Measurements from ENCODE around the gene PLCH2.

- TF ChIP-seq CTCF (conservative IDR thresholded peaks at IDR 0.05; ENCODE audit: low read length) (no peak), EZH2phosphoT487 (IDR thresholded peaks at IDR 0.05; ENCODE audit: borderline replicate concordance, low read depth, low read length) (no peak)
Observed at GRCh38 chr1:2501820-2502119, 25.7 kb downstream of the PLCH2 start.
